ENCODE data around the gene TEKT5.

GRCh38 chr16:10611825-10612342 is 82.8 kb downstream of the TEKT5 start:
- TF ChIP-seq REST (IDR thresholded peaks at IDR 0.05; ENCODE audit: insufficient read depth in 1 of 2, low read depth in 2 of 2, low read length in 1 of 2) (no peak), CTCF (IDR thresholded peaks at IDR 0.05) (no peak)
